Panc1 (cell line): ENCODE results near the gene NKD1. TPM values are rescaled to one million over a fixed set of nuclear protein-coding genes. Genes with fewer than 3 reads are reported as not detected.

Experiments used
- ATAC-seq: fragments of 200-7000 bp; cut with Tn5 transposase; 2 replicates; pipeline ENCODE4 v1.9.1; 2020; ENCODE audit warnings: mild to moderate bottlenecking, moderate library complexity
- BruUV-seq: library from RNA; stranded (reverse); fragments of 400-500 nt; replicated peaks from 2 replicates; lab custom pipeline; 2021; lab: Mats Ljungman, UMichigan
- CTCF ChIA-PET: fragments of 300-600 bp; sonication (Branson Sonifier 250); formaldehyde crosslinking; loops from one replicate; lab custom pipeline; 2022; ENCODE audit warnings: antibody characterized with exemption; lab: Charles Lee
- POLR2A ChIA-PET: fragments of 300-600 bp; sonication (Branson Sonifier 250); formaldehyde crosslinking; loops from one replicate; lab custom pipeline; 2022; ENCODE audit warnings: antibody characterized with exemption; lab: Charles Lee
- DNase-seq: peaks from one replicate; pipeline ENCODE4 v3.0.0-alpha.2; 2010; ENCODE audit warnings: low read depth, low spot score
- H3K27ac ChIP-seq: 2 replicates; pipeline ENCODE4 v1.5.1; 2011; ENCODE audit warnings: mild to moderate bottlenecking, low read length, inconsistent platforms
- H3K27me3 ChIP-seq: fragments of 200-500 bp; sonication (Bioruptor generic); 2 replicates; pipeline ENCODE4 v1.6.0; 2014; ENCODE audit warnings: low read length, inconsistent platforms; ENCODE audit not compliant: control insufficient read depth, insufficient read depth
- H3K36me3 ChIP-seq: fragments of 200-500 bp; sonication (Bioruptor generic); 2 replicates; pipeline ENCODE4 v1.5.1; 2014; ENCODE audit warnings: inconsistent platforms, mild to moderate bottlenecking, low read length, moderate library complexity; ENCODE audit not compliant: control insufficient read depth, insufficient read depth
- H3K4me1 ChIP-seq: 2 replicates; pipeline ENCODE4 v1.5.1; 2011; ENCODE audit warnings: inconsistent platforms, mild to moderate bottlenecking, low read length, moderate library complexity; ENCODE audit not compliant: control insufficient read depth, insufficient read depth
- H3K4me3 ChIP-seq, 2 experiments: 2 replicates each; pipeline ENCODE4 v1.5.1; 2011 to 2012; ENCODE audit warnings: low read depth in 2 of 2, low read length in 2 of 2, mild to moderate bottlenecking in 2 of 2, inconsistent platforms in 1 of 2, moderate library complexity in 1 of 2
- H3K9me3 ChIP-seq: fragments of 200-500 bp; sonication (Bioruptor generic); 2 replicates; pipeline ENCODE4 v1.5.1; 2014; ENCODE audit warnings: low read depth, mild to moderate bottlenecking, inconsistent platforms, low read length, moderate library complexity; ENCODE audit not compliant: control insufficient read depth, insufficient read depth
- CTCF ChIP-seq: fragments of 450-650 bp; IDR thresholded peaks from 2 replicates; pipeline ENCODE4 v1.5.1; 2017; ENCODE audit warnings: mild to moderate bottlenecking
- POLR2AphosphoS5 ChIP-seq: IDR thresholded peaks from 2 replicates; pipeline ENCODE4 v1.6.1; 2012; ENCODE audit warnings: mild to moderate bottlenecking, low read depth, low read length, moderate library complexity
- REST ChIP-seq, 2 experiments: IDR thresholded peaks; 2 replicates each; pipeline ENCODE4 v1.6.1; 2011 to 2012; ENCODE audit warnings: low read depth in 2 of 2, control low read depth in 1 of 2, low read length in 1 of 2, mild to moderate bottlenecking in 1 of 2, moderate library complexity in 1 of 2; ENCODE audit not compliant: insufficient read depth in 1 of 2
- TCF7L2 ChIP-seq: IDR thresholded peaks from 2 replicates; pipeline ENCODE4 v1.6.1; 2011; ENCODE audit warnings: mild to moderate bottlenecking, low read depth, low read length, inconsistent platforms
- in situ Hi-C: cut with HindIII; loops from 2 replicates; pipeline ENCODE4 v1.10.0; 2016; ENCODE audit warnings: low sequenced_read_pairs, low pct_unique_long_range_greater_than_20kb
- intact Hi-C: fragments of 100-400 bp; cut with micrococcal nuclease; formaldehyde crosslinking; loops from one replicate; pipeline ENCODE4 v1.10.0; 2022; ENCODE audit not compliant: unreplicated experiment
- total RNA-seq: library from RNA; stranded (reverse); gene quantifications from one replicate; pipeline ENCODE4 v1.2.1, GENCODE V29; 2021; ENCODE audit not compliant: unreplicated experiment

NKD1 gene
- total RNA-seq, 1 experiment from 2014 or later = 0.18 TPM

GRCh38 chr16:50516401-50516800 lies 31.8 kb upstream of the NKD1 start:
- no peak overlapping the region for H3K27ac ChIP-seq
- no peaks in the 10 kb centered on the region; the same call in 1 of the 2 replicates for H3K9me3 ChIP-seq
- no peaks in the 10 kb centered on the region for H3K36me3 ChIP-seq
- H3K4me1 ChIP-seq = no peaks in the 10 kb centered on the region
- no peak overlapping the region for H3K4me3 ChIP-seq
- H3K27me3 ChIP-seq = peaks cover 2% of the 10 kb centered on the region; the same call in 1 of the 2 replicates
- ATAC-seq = no peak
- in situ Hi-C loops = no loop called here
- DNase-seq = no peak
- intact Hi-C loops = no loop called here
- ChIA-PET CTCF (no interaction called here), POLR2A (no interaction called here)
- no TSS peak for BruUV-seq
- TF ChIP-seq TCF7L2 (no peak), POLR2AphosphoS5 (no peak), CTCF (no peak), REST (IDR thresholded peaks at IDR 0.05; ENCODE audit: insufficient read depth in 1 of 2, low read depth in 2 of 2, low read length in 1 of 2) (no peak)

- ChIA-PET CTCF (no interaction called here), POLR2A (interaction anchor here (0.6 kb wide), 1 partner anchor 59 kb away, joined by 3 read pairs; no protein-coding TSS in a partner anchor)
- in situ Hi-C loops = no loop called here
- ATAC-seq = no peak
- intact Hi-C loops = no loop called here
- no TSS peak for BruUV-seq
- Histone ChIP-seq H3K4me3 (no peak overlapping the region), H3K4me1 (no peaks in the 10 kb centered on the region), H3K27me3 (peaks cover 2% of the 10 kb centered on the region; the same call in 1 of the 2 replicates), H3K27ac (no peak overlapping the region), H3K9me3 (no peaks in the 10 kb centered on the region; the same call in 1 of the 2 replicates), H3K36me3 (no peaks in the 10 kb centered on the region)
- TF ChIP-seq POLR2AphosphoS5 = no peak
- no peak for TF ChIP-seq REST (IDR thresholded peaks at IDR 0.05; ENCODE audit: insufficient read depth in 1 of 2, low read depth in 2 of 2, low read length in 1 of 2)
- no peak for DNase-seq
Measured at GRCh38 chr16:50516890-50517289, 31.3 kb upstream of the NKD1 start.
